NCI-H1105 (cell line): ENCODE results near the gene PCDHB5.
"Not testable (repeated sequence)": the region's sequence is repeated elsewhere in the genome, so short reads cannot be mapped to it uniquely, and the experiment has no call there.

ENCODE experiments used
- DNase-seq: peaks from one replicate; lab custom pipeline; 2025; lab: John Stamatoyannopoulos, UW

Gene PCDHB5

GRCh38 chr5:141135030-141135717, at the start of gene PCDHB5:
PCDHB5 (plus strand) TSS chr5:141135206; CDS start chr5:141135435, 229 bp downstream.
- DNase-seq = peak; percentile 67

GRCh38 chr5:141094481-141095262, 40.3 kb upstream of the PCDHB5 start, which contains the start of gene PCDHB2:
PCDHB2 (plus strand) TSS chr5:141094615; CDS start chr5:141094791, 176 bp downstream.
- DNase-seq = no peak

GRCh38 chr5:141095263-141095641, 39.8 kb upstream of the PCDHB5 start:
- DNase-seq = no peak

- not testable (repeated sequence) for DNase-seq
Measured at GRCh38 chr5:141096181-141096580, 38.8 kb upstream of the PCDHB5 start.

GRCh38 chr5:141096586-141096985, 38.4 kb upstream of the PCDHB5 start:
- DNase-seq = not testable (repeated sequence)

DNA sequence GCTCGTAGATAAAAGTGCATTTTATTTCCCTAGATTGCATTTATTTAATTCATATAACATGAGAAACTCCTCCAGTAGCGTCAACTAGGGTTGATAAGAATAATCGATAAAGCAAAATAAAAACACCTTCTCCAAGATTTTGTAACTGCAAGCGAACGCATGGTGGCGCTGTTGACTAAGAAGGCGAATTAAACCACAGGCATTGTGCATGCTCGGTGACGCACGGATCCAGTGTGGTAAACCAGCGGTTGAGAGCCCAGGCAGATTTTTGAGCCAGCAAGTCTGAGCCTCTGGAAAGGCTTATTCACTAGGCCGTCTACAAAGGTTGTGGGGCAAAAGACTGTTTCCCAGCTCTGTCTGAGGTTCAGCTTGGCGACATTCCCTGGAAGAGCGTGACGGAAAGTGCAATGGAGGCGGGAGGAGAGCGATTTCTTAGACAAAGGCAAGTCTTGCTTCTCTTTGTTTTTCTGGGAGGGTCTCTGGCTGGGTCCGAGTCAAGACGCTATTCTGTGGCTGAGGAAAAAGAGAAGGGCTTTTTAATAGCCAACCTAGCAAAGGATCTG, 34.7 kb upstream of the PCDHB5 start, which contains the start of gene PCDHB3:
TSS of gene PCDHB3 (plus strand) at position 231 of the 563 bp plus-strand sequence. CDS start at position 408, 177 bp downstream.
- no peak for DNase-seq

DNA sequence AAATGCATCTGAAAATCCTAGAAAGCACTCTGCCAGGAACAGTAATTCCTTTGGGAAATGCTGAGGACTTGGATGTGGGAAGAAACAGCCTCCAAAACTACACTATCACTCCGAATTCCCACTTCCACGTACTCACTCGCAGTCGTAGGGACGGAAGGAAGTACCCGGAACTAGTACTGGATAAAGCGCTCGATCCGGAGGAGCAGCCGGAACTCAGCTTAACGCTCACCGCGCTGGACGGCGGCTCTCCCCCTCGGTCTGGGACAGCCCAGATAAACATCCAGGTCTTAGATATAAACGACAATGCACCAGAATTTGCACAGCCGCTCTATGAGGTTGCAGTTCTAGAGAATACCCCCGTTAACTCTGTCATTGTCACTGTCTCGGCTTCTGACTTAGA, 33.9 kb upstream of the PCDHB5 start:
- DNase-seq = no peak

- not testable (repeated sequence) for DNase-seq
Measured at GRCh38 chr5:141102070-141102469, 32.9 kb upstream of the PCDHB5 start.

DNA sequence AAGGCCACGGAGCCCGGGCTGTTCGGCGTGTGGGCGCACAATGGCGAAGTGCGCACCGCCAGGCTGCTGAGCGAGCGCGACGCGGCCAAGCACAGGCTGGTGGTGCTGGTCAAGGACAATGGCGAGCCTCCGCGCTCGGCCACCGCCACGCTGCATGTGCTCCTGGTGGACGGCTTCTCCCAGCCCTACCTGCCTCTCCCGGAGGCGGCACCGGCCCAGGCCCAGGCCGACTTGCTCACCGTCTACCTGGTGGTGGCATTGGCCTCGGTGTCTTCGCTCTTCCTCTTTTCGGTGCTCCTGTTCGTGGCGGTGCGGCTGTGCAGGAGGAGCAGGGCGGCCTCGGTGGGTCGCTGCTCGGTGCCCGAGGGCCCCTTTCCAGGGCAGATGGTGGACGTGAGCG, 32.5 kb upstream of the PCDHB5 start:
- DNase-seq = not testable (repeated sequence)

- DNase-seq = no peak
Measured at GRCh38 chr5:141105350-141105749, 29.7 kb upstream of the PCDHB5 start.

DNA sequence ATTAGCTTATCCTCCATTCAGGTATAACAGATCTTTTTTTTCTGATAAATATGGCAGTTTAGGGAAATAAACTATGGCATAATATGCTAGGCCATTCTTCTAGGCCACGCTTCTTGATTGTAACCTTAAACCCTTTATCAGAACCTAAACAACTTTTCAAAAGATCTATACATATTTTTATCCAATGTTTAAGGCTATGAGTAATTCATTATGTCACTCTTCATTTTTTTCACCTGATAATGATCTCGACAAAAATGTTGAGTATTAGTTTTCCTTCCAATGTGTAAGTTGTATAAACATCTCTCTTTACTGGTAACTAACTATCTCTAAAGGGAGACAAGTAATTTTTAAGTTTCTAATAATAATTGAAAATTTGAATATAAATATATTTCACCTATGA, 15.8 kb upstream of the PCDHB5 start:
- no peak for DNase-seq

DNA sequence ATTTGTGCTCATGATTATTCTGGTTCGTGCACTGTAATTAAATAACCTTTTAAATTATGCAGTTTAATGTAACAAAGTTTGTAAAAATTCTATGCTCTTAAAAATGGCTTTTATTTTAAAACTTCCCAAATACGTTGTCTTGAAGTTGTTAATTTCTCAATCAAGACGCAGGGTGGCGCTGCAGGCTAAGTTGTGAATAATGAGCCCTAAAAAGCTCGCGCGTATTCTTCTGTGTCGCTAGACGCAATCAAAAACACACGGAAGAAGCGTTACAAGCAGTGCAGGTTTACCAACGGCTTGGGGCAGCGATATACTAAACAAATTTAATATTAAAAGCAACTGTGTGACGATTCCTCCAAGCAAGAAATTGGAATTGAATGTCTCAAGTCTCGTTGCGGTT, 13.4 kb upstream of the PCDHB5 start, which contains the start of gene PCDHB4:
TSS of gene PCDHB4 (plus strand) at position 256 of the 400 bp plus-strand sequence. CDS start 181 bp downstream, outside the sequence.
- no peak for DNase-seq

GRCh38 chr5:141121985-141122384, 13.0 kb upstream of the PCDHB5 start:
- no peak for DNase-seq

GRCh38 chr5:141123396-141124135, 11.4 kb upstream of the PCDHB5 start:
- not testable (repeated sequence) for DNase-seq

DNA sequence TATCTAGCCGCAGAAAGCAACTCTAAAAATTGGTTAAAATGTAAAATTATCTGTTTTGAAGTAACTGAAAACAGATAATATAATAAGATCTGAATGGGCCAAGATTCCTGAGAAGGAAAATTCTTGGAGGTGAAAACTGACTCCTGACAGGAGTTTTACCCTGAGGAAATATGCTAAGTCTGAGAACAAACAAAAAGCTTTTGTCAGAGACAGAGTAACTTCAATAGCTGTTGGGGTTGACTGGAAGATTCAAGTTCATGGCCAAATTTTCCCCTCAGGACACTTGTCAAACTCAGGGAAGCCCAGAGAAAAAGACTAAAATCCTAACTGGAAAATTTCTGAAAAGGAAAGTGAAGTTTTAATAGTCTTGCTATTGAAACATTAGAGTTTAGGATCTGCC, 7.7 kb upstream of the PCDHB5 start:
- DNase-seq = no peak

GRCh38 chr5:141135718-141136266, 786 bp downstream of the PCDHB5 start:
- no peak for DNase-seq

DNA sequence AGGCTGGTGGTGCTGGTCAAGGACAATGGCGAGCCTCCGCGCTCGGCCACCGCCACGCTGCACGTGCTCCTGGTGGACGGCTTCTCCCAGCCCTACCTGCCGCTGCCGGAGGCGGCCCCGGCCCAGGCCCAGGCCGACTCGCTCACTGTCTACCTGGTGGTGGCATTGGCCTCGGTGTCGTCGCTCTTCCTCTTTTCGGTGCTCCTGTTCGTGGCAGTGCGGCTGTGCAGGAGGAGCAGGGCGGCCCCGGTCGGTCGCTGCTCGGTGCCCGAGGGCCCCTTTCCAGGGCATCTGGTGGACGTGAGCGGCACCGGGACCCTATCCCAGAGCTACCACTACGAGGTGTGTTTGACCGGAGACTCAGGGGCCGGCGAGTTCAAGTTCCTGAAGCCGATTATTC, 2.3 kb downstream of the PCDHB5 start:
- not testable (repeated sequence) for DNase-seq

- DNase-seq = no peak
Measured at GRCh38 chr5:141149812-141150211, 14.8 kb downstream of the PCDHB5 start, which contains the start of gene PCDHB6. PCDHB6 (plus strand) TSS chr5:141150057; CDS start chr5:141150258, 201 bp downstream.

DNA sequence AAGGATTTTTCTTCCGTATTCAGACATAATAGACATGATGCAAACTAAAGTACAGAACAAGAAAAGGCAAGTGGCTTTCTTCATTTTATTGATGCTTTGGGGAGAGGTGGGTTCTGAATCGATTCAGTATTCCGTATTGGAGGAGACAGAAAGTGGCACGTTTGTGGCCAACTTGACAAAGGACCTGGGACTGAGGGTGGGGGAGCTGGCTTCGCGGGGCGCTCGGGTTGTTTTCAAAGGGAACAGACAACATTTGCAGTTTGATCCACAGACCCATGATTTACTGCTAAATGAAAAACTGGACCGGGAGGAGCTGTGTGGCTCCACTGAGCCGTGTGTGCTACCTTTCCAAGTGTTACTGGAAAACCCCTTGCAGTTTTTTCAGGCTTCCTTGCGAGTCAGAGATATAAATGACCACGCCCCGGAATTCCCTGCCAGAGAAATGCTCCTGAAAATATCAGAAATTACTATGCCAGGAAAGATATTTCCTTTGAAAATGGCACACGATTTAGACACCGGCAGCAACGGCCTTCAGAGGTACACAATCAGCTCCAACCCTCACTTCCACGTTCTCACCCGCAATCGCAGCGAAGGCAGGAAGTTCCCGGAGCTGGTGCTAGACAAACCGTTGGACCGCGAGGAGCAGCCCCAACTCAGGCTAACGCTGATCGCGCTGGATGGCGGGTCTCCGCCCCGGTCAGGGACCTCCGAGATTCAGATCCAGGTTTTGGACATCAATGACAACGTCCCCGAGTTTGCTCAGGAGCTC, 15.4 kb downstream of the PCDHB5 start:
- no peak for DNase-seq

DNA sequence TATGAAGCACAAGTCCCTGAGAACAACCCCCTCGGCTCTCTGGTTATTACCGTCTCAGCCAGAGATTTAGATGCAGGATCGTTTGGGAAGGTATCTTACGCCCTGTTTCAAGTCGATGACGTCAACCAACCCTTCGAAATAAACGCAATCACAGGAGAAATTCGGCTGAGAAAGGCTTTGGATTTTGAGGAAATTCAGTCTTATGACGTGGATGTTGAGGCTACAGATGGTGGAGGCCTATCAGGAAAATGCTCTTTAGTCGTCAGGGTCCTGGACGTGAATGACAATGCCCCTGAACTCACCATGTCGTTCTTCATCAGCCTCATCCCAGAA, 16.0 kb downstream of the PCDHB5 start:
- DNase-seq = no peak

DNA sequence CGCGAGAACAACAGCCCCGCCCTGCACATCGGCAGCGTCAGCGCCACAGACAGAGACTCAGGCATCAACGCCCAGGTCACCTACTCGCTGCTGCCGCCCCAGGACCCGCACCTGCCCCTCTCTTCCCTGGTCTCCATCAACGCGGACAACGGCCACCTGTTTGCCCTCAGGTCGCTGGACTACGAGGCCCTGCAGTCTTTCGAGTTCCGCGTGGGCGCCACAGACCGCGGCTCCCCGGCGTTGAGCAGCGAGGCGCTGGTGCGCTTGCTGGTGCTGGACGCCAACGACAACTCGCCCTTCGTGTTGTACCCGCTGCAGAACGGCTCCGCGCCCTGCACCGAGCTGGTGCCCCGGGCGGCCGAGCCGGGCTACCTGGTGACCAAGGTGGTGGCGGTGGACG, 16.6 kb downstream of the PCDHB5 start:
- DNase-seq = not testable (repeated sequence)
